Glomerular endothelial cell (primary cell): ENCODE measurements around the gene HIRA. TPM values are rescaled to one million over a fixed set of nuclear protein-coding genes. Genes with fewer than 3 reads are reported as not detected.
"Not testable (repeated sequence)": the region's sequence is repeated elsewhere in the genome, so short reads cannot be mapped to it uniquely, and the experiment has no call there.

Experiments
- DNase-seq: peaks from one replicate; pipeline ENCODE4 v3.0.0-alpha.2; 2011; ENCODE audit warnings: low read depth, low spot score; ENCODE audit errors: extremely low read depth
- total RNA-seq: library from RNA; depleted of rRNA; stranded (reverse); fragments of >200 nt; gene quantifications from 2 replicates; pipeline ENCODE4 v1.2.3, GENCODE V29; 2015

HIRA gene
- total RNA-seq, 1 donor from 2014 or later: 32.6 TPM

DNA sequence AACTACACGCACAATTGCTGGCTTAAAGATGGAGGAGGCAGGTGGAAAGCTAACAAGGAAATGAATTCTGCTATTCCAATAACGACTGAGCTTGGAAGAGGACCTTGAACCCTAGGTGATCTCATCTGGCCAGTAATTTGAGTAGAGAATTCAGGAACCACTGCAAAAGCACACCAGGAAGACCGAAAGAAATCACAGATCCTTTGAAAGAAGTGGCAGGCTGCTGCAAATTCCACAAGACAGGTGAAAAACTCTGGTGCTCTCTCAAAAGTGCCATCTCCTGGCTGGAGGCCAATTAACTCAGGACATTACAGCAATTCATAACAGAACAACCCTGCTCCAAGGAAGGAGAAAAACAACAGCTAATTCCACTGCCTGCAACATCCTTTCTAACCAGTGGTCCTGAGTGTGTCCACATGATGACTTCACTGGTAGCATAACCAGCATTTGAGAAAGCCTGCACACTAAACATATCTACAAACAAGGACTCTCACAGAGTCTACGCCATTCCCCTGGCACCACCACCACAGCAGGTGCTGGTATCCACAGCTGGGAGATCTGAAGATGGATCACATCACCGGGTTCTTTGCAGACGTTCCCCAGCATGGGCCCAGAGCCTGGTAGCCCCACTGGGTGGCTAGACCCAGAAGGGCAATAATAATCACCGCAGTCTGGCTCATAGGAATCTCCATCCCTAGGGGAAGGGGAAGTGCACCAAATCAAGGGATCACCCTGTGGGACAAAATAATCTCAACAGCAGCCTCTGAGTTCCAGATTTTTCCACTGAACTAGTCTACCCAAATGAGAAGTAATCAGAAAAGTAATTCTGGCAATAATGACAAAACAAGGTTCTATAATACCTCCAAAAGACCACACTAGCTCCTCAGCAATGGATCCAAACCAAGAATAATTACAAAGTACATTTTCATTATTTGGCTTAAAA lies 95.1 kb downstream of the HIRA start:
- no peak for DNase-seq

DNA sequence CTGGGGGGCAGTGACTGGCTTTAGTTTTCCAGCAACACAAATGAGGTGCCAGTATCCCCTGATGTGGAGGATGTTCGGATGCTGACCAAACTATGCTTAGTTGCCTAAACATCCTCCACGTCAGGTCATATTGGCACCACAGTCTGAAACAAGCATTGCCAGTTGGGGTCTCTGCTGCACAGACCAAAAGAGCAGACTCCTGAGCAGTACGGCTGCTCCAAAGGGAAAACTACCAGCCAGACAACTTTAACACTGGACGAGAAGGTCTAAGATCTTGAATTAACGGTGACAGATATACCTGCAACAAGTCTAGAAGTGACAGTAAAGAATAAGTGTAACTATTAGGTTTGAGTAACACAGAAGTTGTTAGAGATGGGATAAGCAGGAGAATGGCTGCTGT lies 99.6 kb downstream of the HIRA start:
- no peak for DNase-seq

DNA sequence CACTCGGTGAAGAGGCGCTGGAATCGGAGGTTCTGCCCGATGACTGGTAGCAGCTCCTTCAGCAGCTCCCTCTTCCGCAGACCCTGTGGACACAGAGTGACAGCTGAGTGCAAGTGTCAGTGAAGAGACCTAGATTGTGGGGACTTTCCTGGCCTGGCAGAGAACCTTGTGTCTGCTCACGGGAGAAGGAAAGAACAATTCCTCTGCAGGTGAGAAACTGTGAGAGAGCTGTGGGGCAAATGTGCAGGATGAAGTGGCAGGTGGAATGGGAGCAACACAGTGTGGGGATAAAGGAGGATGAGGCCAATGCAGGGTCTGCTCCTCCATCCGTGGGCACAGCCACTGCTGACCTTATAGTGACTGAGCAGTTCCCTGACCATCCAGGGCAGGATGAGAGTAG lies 100.1 kb downstream of the HIRA start:
- DNase-seq: no peak

DNA sequence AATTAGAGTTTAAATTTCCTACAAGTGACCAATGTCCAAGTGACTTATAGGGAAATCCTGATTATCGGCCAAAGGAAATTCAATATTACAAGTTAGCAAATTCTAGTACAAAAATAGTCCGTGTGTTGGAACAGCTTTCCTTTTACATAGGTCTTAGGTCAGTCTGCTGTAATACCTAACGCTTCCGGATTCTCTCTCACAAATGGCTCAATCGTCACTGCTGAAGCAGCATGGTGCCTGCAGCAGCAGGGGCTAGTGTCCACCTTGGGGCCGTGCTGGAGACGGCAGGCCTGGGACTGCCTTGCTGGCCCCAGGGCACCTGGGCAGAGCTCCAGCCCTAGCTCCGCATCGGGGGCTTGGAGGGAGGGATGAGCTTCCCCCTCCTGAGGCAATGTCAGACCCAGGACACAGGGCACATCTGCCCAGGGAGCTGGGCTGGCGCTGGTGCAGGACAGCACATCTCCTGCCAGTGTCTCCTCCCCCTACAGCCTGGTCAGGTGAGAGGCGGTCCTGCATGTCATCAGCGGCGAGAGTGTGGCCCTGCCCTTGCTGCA lies 100.6 kb downstream of the HIRA start:
- no peak for DNase-seq

DNA sequence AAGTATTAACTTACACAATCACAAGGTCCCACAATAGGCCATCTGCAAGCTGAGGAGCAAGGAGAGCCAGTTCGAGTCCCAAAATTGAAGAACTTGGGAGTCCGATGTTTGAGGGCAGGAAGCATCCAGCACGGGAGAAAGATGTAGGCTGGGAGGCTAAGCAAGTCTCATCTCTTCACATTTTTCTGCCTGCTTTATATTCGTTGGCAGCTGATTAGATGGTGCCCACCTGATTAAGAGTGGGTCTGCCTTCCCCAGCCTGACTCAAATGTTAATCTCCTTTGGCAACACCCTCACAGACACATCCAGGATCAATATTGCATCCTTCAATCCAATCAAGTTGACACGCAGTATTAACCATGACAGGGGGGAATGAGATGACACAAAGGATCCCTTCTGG lies 101.3 kb downstream of the HIRA start:
- DNase-seq: not testable (repeated sequence)

DNA sequence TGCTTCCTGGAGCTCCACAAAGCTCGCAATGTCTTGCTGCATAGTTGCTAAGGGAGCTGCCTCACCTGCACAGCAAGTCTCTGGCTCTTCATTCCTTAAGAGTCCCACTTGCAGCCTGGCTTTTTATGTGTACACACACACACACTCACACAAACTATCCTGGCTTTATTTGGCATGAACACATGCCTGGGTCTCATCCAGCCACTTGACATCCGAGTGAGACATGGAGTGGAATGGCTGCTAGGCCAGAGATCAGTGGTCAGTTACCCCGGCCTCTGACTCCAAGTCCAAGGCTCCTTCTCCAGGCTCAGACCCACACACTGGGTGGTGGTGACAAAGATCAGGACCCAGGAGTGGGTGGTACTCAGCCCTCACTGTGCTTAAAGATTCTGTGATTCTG lies 102.1 kb downstream of the HIRA start:
- DNase-seq: no peak

DNA sequence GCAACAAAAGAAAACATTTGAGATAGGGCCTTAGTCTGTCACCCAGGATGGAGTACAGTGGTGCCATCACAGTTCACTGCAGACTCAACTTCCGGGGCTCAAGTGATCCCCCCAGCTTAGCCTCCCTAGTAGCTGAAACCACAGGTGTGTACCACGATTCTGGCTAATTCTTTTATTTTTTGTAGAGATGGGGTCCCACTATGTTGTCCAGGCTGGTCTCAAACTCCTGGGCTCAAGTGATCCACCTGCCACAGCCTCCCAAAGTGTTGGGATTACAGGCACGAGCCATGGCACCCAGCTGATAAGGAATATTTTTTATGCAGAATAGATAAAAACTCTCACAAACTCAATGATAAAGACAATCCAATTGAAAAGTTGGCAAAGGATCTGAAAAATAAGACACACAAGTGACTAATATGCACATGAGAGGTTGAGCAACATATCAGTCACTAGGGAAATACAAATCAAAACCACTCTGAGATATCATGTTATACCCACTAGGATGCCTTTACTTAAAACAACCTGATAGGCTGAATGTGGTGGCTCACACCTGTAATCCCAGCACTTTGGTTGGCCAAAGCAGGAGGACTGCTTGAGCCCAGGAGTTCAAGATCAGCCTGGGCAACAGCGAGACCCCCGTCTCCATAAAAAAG lies 106.1 kb downstream of the HIRA start:
- DNase-seq: no peak

DNA sequence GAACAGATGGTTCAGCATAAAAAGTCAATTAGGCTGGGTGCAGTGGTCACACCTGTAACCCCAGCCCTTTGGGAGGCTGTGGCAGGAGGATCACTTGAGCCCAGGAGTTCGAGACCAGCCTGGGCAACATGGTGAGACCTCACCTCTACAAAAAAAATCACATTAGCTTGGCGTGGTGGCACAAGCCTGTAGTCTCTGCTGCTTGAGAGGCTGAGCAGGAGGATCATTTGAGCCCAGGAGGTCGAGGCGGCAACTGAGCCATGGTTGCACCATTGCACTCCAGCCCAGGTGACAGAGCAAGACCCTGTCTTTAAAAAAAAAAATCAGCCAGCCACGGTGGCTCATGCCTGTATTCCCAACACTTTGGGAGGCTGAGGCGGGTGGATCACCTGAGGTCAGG lies 108.1 kb downstream of the HIRA start:
- not testable (repeated sequence) for DNase-seq

DNA sequence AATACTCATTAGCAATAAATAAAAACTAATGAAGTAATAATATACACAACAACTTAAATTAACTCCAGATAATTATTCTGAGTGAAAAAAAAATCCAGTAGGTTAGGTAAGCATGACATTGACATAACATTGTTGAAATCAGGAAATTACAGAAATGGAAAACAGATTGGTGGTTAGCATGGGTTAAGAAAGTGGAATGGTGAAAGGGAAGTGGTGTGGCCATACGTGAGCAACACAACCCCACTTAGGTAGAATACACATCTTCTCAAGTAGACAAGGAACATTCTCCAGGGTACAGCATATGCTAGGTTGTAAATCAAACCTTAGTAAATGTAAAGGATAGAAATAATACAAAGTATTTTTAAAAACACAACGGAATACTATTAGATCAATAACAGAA lies 109.8 kb downstream of the HIRA start:
- DNase-seq: no peak

DNA sequence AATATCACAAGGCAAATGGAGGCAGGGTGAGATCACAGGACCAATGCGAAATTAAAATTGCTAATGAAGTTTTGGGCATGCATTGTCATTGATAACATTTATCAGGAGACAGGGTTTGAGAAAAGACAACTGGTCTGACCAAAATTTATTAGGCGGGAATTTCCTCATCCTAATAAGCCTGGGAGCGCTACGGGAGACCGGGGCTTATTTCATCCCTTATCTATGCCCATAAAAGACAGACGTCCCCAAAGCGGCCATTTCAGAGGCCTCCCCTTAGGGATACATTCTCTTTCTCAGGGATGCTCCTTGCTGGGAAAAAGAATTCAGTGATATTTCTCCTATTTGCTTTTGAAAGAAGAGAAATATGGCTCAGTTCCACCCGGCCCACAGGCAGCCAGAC lies 111.4 kb downstream of the HIRA start:
- not testable (repeated sequence) for DNase-seq

DNA sequence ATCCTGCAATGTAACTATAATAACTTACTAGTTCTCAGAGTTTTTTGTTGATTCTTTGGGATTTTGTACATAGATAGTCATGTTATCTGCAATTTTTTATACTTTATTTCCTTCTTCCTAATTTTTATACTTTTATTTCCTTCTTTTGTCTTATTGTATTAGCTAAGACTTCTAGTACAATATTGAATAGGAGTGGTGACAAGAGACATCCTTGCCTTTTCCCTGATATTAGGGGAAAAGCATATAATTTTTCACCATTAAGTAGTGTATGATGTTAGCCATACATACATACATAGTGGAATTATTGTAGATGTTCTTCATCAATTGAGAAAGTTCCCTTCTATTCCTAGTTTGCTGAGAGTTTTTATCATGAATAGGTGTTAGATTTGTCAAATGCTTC lies 112.3 kb downstream of the HIRA start:
- no peak for DNase-seq

DNA sequence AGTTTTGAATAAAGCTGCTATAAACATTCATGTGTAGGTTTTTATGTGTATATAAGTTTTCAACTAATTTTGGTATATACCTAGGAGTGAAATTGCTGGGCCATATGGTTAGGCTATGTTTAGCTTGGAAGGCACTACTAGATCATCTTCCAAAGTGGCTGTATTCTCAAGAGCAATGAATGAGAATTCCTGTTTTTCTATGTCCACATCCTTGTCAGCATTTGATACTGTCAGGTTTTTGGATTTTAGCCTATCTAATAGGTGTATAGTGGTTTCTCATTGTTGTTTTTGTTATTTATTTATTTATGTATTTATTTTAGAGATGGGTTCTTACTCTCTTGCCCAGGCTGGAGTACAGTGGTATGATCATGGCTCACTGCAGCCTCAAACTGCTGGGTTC lies 113.7 kb downstream of the HIRA start:
- no peak for DNase-seq

DNA sequence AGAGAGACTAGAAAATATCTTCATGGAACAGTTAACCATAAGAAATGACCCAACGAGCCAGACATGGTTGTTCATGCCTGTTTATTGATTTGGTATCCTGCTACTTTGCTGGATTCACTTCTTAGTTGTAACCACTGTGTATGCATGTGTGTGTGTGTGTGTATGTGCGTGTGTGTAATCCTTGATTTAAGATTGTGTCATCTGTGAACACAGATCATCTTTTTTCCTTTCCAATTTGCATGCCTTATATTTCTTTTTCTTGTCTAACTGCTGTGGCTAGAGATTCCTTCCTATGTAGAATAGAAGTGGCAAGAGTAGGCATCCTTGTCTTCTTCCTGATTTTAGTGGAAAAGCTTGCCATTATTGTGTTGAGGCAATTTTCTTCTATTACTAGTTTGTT lies 123.7 kb downstream of the HIRA start:
- no peak for DNase-seq

DNA sequence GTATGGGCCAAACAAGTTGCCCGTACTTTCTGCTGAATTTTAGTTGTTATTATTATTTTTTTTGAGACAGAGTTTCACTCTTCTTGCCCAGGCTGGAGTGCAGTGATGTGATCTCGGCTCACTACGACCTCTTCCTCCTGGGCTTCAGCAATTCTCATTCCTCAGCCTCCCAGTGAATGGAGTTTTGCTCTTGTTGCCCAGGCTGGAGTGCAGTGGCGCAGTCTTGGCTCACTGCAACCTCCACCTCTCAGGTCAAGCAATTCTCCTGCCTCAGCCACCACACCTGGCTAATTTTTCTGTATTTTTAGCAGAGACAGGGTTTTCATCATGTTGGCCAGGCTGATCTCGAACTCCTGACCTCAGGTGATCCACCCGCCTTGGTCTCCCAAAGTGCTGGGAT lies 125.0 kb downstream of the HIRA start:
- not testable (repeated sequence) for DNase-seq

DNA sequence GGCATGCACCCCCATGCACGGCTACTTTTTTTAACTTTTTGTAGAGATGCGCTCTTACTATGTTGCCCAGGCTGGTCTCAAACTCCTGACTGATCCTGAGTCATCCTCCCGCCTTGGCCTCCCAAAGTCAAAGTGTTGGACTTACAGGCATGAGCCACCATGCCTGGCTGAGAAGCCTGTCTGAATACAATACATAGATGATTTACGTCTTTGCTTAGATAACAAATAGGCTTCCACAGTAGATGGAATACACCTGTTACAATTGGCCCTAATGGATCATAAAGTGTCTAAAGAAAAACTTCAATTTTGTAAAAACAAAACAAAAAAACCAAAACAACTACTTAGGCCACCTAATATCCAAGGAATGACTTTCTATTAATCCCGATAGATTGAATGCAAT lies 127.0 kb downstream of the HIRA start:
- no peak for DNase-seq

DNA sequence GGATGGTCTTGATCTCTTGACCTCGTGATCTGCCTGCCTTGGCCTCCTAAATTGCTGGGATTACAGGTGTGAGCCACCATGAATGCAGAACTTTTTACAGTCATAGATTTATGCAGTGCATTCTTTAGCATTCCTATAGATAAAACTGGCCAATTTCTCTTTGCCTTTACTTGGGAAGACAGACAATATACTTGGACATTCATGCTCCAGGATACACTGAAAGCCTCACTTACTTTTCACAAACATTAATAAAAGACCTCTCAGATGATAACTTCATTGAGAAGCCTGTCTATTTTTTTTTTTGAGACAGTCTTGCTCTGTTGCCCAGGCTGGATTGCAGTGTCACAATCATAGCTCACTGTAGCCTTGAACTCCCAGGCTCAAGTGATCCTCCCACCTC lies 127.7 kb downstream of the HIRA start:
- no peak for DNase-seq

DNA sequence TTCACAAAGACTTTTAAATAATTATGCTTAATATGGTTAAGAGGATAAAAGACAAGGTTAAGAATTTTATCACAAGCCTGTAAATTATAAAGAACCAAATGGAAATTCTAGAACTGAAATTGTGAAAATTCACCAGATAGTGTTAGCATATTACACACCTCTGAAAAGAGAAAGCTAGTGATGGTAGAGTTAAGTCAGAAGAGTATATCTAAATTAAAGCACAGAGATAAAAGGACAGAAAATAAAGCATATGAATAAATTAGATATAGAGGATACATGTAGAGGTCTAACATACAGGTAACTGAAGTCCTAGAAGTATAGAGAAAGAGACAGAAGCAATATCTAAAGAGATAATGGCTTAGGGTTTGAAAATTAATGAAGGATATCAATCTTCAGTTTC lies 135.8 kb downstream of the HIRA start:
- DNase-seq: no peak

DNA sequence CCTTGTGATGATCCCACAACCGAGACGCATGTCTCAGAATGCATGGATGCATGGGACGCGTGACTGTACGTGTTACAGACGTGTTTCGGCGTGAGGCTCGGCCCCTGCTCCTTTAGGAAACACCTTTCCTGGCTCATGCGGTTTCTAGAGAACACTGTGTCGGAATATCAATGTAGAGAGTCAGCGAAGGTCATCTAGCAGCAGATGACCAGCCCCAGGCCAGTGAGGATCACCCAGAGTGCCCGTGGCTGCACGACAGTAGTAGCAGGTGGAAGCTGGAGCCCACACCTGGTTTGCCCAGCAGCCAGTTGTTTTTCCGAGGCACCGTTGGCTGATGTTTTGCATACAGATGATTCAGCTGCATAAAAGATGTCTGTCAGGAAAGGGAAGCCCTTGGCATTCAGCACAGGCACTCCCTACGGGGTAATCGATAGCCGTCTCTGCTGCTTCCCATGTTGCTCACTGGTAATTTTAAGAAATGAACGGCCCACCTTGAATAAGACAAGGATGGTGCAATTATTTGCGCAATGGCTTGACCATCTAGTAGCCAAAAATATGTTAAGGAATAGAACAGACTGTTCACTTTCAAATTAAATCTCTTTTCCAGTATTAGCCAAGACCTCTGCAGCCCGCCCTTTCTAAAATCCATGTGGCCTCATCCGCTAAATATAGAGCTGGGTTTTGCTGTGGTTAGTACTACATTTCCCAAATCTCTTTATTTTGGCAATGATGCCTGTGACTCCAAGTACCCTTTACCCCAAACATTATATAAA lies 138.9 kb downstream of the HIRA start:
- no peak for DNase-seq

DNA sequence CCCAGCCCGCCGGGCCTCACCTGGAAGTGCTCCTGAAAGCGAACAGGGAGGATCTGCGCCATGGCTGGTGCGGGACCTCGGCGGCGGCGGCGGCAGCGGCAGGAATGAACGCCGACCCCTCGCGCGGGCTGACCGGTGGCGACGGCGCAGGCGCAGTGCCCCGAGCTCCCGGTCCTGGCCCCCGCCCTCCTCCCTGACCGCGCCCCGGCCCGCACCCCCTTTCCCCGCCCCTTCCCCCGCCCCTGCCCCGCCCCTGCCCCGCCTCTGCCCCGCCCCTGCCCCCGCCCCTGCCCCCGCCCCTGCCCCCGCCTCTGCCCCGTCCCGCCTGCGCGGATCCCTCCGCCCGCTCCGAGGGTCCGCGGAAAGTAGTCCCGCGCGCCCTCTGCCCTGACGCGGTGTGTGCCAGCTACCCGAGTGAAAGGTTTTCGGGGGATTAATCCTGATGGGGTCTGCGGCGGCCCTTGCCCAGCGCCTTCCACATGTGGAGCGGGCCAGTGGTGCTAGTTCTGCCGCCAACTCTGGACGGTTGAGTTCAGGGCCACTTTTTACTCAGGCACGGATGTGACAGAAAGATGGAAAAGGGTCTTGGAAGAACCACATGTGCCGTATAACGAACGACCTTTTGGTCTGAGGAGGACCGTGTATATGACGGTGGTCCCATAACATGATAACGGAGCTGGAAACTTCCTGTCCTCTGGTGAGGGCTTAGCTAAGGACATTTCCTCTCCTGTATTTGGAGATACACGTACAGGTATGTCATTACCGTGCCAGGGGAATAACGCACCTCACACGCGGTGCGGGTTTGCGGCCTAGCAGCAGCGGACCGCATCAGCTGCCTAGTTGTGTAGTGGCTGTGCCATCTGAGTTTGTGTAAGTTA lies 139.7 kb downstream of the HIRA start, which contains the start of gene CLTCL1:
CLTCL1 (minus strand) TSS at position 140 of the 878 bp plus-strand sequence; CDS start at position 62, 78 bp downstream.
- DNase-seq: peak; percentile 10

DNA sequence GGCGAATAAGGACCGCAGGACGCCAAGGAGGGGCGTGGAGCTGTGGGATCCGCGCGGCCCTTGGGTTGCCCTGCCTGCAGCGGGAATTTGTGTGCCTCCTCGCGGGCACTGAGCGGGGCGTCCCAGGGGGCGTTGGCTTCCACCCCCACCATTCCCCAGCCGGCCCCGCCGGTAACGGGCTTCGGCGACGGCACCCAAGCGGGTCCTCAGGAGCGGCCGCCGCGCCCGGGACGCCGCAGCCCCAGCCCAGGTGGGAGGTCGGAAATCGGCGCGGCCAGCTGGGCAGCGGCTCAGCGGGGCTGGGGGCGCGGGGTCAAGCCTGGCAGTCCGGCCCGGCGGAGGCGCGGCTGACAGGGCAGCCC lies 140.3 kb downstream of the HIRA start:
- DNase-seq: no peak
